ENCODE data around the gene CATSPER3.

DNA sequence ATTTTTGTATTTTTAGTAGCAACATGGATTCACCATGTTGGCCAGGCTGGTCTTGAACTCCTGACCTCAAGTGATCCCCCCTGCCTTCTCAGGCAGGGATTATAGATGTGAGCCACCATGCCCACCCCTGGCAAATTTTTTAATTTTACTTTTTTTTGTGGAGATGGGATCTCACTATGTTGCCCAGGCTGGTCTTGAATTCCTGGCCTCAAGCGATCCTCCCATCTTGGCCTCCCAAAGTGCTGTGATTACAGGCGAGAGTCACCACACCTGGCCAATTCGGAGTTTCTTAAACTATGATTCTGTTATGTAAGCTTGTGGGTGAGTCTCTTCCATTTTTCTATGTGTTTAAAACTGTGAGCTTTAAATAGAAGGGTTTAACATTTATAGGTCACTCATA lies 35.2 kb upstream of the CATSPER3 start:
- TF ChIP-seq, protein P1, sequence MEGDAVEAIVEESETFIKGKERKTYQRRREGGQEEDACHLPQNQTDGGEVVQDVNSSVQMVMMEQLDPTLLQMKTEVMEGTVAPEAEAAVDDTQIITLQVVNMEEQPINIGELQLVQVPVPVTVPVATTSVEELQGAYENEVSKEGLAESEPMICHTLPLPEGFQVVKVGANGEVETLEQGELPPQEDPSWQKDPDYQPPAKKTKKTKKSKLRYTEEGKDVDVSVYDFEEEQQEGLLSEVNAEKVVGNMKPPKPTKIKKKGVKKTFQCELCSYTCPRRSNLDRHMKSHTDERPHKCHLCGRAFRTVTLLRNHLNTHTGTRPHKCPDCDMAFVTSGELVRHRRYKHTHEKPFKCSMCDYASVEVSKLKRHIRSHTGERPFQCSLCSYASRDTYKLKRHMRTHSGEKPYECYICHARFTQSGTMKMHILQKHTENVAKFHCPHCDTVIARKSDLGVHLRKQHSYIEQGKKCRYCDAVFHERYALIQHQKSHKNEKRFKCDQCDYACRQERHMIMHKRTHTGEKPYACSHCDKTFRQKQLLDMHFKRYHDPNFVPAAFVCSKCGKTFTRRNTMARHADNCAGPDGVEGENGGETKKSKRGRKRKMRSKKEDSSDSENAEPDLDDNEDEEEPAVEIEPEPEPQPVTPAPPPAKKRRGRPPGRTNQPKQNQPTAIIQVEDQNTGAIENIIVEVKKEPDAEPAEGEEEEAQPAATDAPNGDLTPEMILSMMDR (IDR thresholded peaks at IDR 0.05; ENCODE audit: control extremely low read depth in 1 of 3, insufficient read depth in 1 of 3, low read depth in 1 of 3, low read length in 3 of 3): no peak
- TF ChIP-seq ZNF274 (IDR thresholded peaks at IDR 0.05; ENCODE audit: borderline replicate concordance, extremely low read depth, low read length) (no peak), CHD2 (IDR thresholded peaks at IDR 0.05; ENCODE audit: low read length) (no peak), POLR2A (IDR thresholded peaks at IDR 0.05; ENCODE audit: control extremely low read depth in 1 of 2, low read depth in 2 of 2, low read length in 2 of 2) (no peak), GABPA (IDR thresholded peaks at IDR 0.05; ENCODE audit: borderline replicate concordance, insufficient read depth, low read length) (no peak), ASH2L (IDR thresholded peaks at IDR 0.05; ENCODE audit: low read length) (no peak), JUN (IDR thresholded peaks at IDR 0.05; ENCODE audit: low read depth, low read length) (no peak), PHF8 (conservative IDR thresholded peaks at IDR 0.05; ENCODE audit: low read depth, low read length) (no peak), TBP (IDR thresholded peaks at IDR 0.05; ENCODE audit: low read depth, low read length) (no peak)
- TF ChIP-seq, protein P2, sequence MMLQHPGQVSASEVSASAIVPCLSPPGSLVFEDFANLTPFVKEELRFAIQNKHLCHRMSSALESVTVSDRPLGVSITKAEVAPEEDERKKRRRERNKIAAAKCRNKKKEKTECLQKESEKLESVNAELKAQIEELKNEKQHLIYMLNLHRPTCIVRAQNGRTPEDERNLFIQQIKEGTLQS (IDR thresholded peaks at IDR 0.05; ENCODE audit: insufficient read depth, low read depth, low read length): no peak
